Measurements from ENCODE around the gene HID1.
"Not testable (repeated sequence)": the region's sequence is repeated elsewhere in the genome, so short reads cannot be mapped to it uniquely, and the experiment has no call there.

The HID1 gene

GRCh38 chr17:74970395-74970794 is 2.2 kb downstream of the HID1 start:
- no peak for DNase-seq (ENCODE audit: low read depth)

GRCh38 chr17:74969501-74969900 is 3.1 kb downstream of the HID1 start:
- DNase-seq (ENCODE audit: low read depth): not testable (repeated sequence)

- no peak for DNase-seq (ENCODE audit: low read depth)
Measured at GRCh38 chr17:74968361-74968780, 4.2 kb downstream of the HID1 start.

GRCh38 chr17:74964988-74965622 is 7.5 kb downstream of the HID1 start:
- DNase-seq (ENCODE audit: low read depth): no peak

GRCh38 chr17:74964246-74964761 is 8.3 kb downstream of the HID1 start:
- DNase-seq (ENCODE audit: low read depth): no peak

GRCh38 chr17:74963656-74964055 is 8.9 kb downstream of the HID1 start:
- DNase-seq (ENCODE audit: low read depth): no peak

- DNase-seq (ENCODE audit: low read depth): no peak
Measured at GRCh38 chr17:74962622-74963394, 9.8 kb downstream of the HID1 start.

- peak; percentile 81 for DNase-seq (ENCODE audit: low read depth)
Measured at GRCh38 chr17:74961657-74962350, 10.8 kb downstream of the HID1 start.

GRCh38 chr17:74960570-74961342 is 11.8 kb downstream of the HID1 start:
- DNase-seq (ENCODE audit: low read depth): no peak

GRCh38 chr17:74959826-74960515 is 12.6 kb downstream of the HID1 start:
- DNase-seq (ENCODE audit: low read depth): no peak

GRCh38 chr17:74957935-74958740 is 14.4 kb downstream of the HID1 start:
- no peak for DNase-seq (ENCODE audit: low read depth)

- no peak for DNase-seq (ENCODE audit: low read depth)
Measured at GRCh38 chr17:74956093-74956492, 16.5 kb downstream of the HID1 start.

GRCh38 chr17:74954665-74955421 is 17.7 kb downstream of the HID1 start:
- no peak for DNase-seq (ENCODE audit: low read depth)

- DNase-seq (ENCODE audit: low read depth): no peak
Measured at GRCh38 chr17:74954115-74954514, 18.4 kb downstream of the HID1 start.

- no peak for DNase-seq (ENCODE audit: low read depth)
Measured at GRCh38 chr17:74953134-74953687, 19.3 kb downstream of the HID1 start.

- DNase-seq (ENCODE audit: low read depth): no peak
Measured at GRCh38 chr17:74952431-74953133, 20.0 kb downstream of the HID1 start.

GRCh38 chr17:74951680-74952421 is 20.7 kb downstream of the HID1 start:
- no peak for DNase-seq (ENCODE audit: low read depth)

- no peak for DNase-seq (ENCODE audit: low read depth)
Measured at GRCh38 chr17:74951065-74951464, 21.5 kb downstream of the HID1 start.
